Naive thymus-derived CD8-positive, alpha-beta T cell (primary cell): Measurements from ENCODE around the gene ZSCAN22. TPM values are rescaled to one million over a fixed set of nuclear protein-coding genes. Genes with fewer than 3 reads are reported as not detected.

Experiments used
- ATAC-seq, 2 donors: fragments of 150-1000 bp; cut with Tn5 transposase in 1 of 2; sonication (Bioruptor Pico), chemical (Tn5 transposase) in 1 of 2; 1 replicate in 1 of 2; 2 replicates in 1 of 2; pipeline ENCODE4 v1.10.0; 2021; ENCODE audit warnings: mild to moderate bottlenecking in 2 of 2, moderate library complexity in 2 of 2
- POLR2A ChIA-PET: fragments of 350-600 bp; sonication (Branson Sonifier 250); formaldehyde crosslinking; loops from one replicate; lab custom pipeline; 2021; ENCODE audit warnings: antibody characterized with exemption; lab: Charles Lee
- DNase-seq, 10 donors: peaks; one replicate each; pipeline versions ENCODE4 v3.0.0 to v3.0.0-alpha.2; 2020 to 2022
- H3K27ac Mint-ChIP-seq, 10 donors: one replicate each; pipeline ENCODE4 v1.8.0; 2020 to 2022; ENCODE audit warnings: mild to moderate bottlenecking in 10 of 10, mixed read lengths in 10 of 10, moderate library complexity in 4 of 10, inconsistent platforms in 1 of 10
- H3K27me3 Mint-ChIP-seq, 5 donors: one replicate each; pipeline ENCODE4 v1.8.0; 2021 to 2022; ENCODE audit warnings: mixed read lengths in 5 of 5
- H3K36me3 Mint-ChIP-seq, 3 donors: one replicate each; pipeline ENCODE4 v1.8.0; 2020 to 2022; ENCODE audit warnings: mixed read lengths in 3 of 3, mild to moderate bottlenecking in 2 of 3, inconsistent platforms in 1 of 3
- H3K4me1 Mint-ChIP-seq, 4 donors: one replicate each; pipeline ENCODE4 v1.8.0; 2021 to 2022; ENCODE audit warnings: mixed read lengths in 4 of 4
- H3K4me3 Mint-ChIP-seq, 10 donors: one replicate each; pipeline ENCODE4 v1.8.0; 2020 to 2022; ENCODE audit warnings: mild to moderate bottlenecking in 10 of 10, mixed read lengths in 10 of 10, moderate library complexity in 6 of 10, inconsistent platforms in 1 of 10
- H3K9me3 Mint-ChIP-seq, 9 donors: one replicate each; pipeline ENCODE4 v1.8.0; 2020 to 2022; ENCODE audit warnings: mixed read lengths in 9 of 9, mild to moderate bottlenecking in 3 of 9, inconsistent platforms in 1 of 9, moderate library complexity in 1 of 9
- polyA plus RNA-seq, 3 donors: library from polyadenylated mRNA; unstranded; fragments of 300-500 nt; fragmentation: Illumina TruSeq; gene quantifications; one replicate each; pipeline ENCODE4 v1.2.3, GENCODE V29; 2021
- total RNA-seq, 8 experiments: library from RNA in 2 of 8; stranded (reverse) in 2 of 8; gene quantifications; one replicate each; pipeline ENCODE4 v1.2.3 and lab custom pipeline; 2021 to 2026

The ZSCAN22 gene
- 1 to 10 TPM; 4.6 TPM for total RNA-seq
- 1 to 10 TPM in 2 of 3 donors, under 1 TPM in 1; 0.69 to 3.3 (median 1.4) TPM for polyA plus RNA-seq
- 1.5 to 15.6 (median 7.1) reads per million in 6 experiments for total RNA-seq (lab: John Stamatoyannopoulos, UW)

- POLR2A ChIA-PET, result interaction anchor here (0.6 to 2.2 kb wide), 12 partner anchors 20 to 248 kb away, joined by 3 to 16 read pairs (median 5); partner anchors contain the start of genes ERVK3-1, RPS5, ZBTB45 and ZNF497
- Mint-ChIP-seq H3K4me3 (no peak within 1 kb of the TSS), H3K27me3 (no peaks in the 10 kb centered on the region), H3K9me3 (no peaks in the 10 kb centered on the region), H3K4me1 (peaks cover 0 to 14% (median 6%) of the 10 kb centered on the region in 4 donors), H3K36me3 (peaks cover 0 to 3% (median 3%) of the 10 kb centered on the region in 3 donors), H3K27ac (no peak within 1 kb of the TSS)
- peak; percentile 76 to 93 (median 82) for DNase-seq
- peak; percentile 92 to 94 for ATAC-seq
Observed at GRCh38 chr19:58326914-58327726, at the start of gene ZSCAN22. TSS of gene ZSCAN22 (plus strand) at chr19:58326994. CDS start at chr19:58334803, 7,809 bp downstream.

GRCh38 chr19:58277197-58277596, 49.6 kb upstream of the ZSCAN22 start:
- ATAC-seq (no peak), DNase-seq (no peak)
- Mint-ChIP-seq H3K9me3 (peaks cover 0 to 52% (median 7%) of the 10 kb centered on the region in 9 donors), H3K27me3 (no peaks in the 10 kb centered on the region), H3K4me1 (peaks cover 24 to 55% (median 41%) of the 10 kb centered on the region in 4 donors), H3K27ac (peak overlapping the region in 7 of 10 donors; percentile 4 to 80 (median 59)), H3K4me3 (peak overlapping the region; percentile 43 to 99 (median 78)), H3K36me3 (peaks cover 10 to 41% (median 38%) of the 10 kb centered on the region in 3 donors)
- POLR2A ChIA-PET, result interaction anchor here (1.7 to 2.5 kb wide), 3 partner anchors 28 to 94 kb away, joined by 4 to 23 read pairs (median 7); partner anchors contain the start of genes ERVK3-1, ZNF274 and ZNF544

- peak overlapping the region; percentile 91 to 99 (median 96) for H3K27ac Mint-ChIP-seq
- H3K27me3 Mint-ChIP-seq, result no peaks in the 10 kb centered on the region
- H3K36me3 Mint-ChIP-seq, result peaks cover 10 to 35% (median 31%) of the 10 kb centered on the region in 3 donors
- H3K4me3 Mint-ChIP-seq, result peak overlapping the region; percentile 89 to 99 (median 96)
- H3K9me3 Mint-ChIP-seq, result peaks cover 0 to 45% (median 7%) of the 10 kb centered on the region in 9 donors
- POLR2A ChIA-PET, result interaction anchor here (0.6 to 2.5 kb wide), 18 partner anchors 9 to 596 kb away, joined by 3 to 23 read pairs (median 4); partner anchors contain the start of genes ERVK3-1, RPS5, ZBTB45 and ZNF135
- peaks cover 24 to 56% (median 47%) of the 10 kb centered on the region in 4 donors for H3K4me1 Mint-ChIP-seq
- no peak for DNase-seq
- ATAC-seq, result peak; percentile 13 to 17
Observed at GRCh38 chr19:58277748-58278540, 48.9 kb upstream of the ZSCAN22 start.

GRCh38 chr19:58278541-58279041, 48.2 kb upstream of the ZSCAN22 start, which contains the start of gene ZNF8:
TSS of gene ZNF8 (plus strand) at chr19:58278955. CDS start at chr19:58279082, 127 bp downstream.
- Mint-ChIP-seq H3K36me3 (peaks cover 10 to 31% (median 30%) of the 10 kb centered on the region in 3 donors), H3K9me3 (peaks cover 0 to 42% (median 7%) of the 10 kb centered on the region in 9 donors), H3K27me3 (no peaks in the 10 kb centered on the region), H3K4me3 (peak within 1 kb of the TSS; percentile 89 to 99 (median 96)), H3K27ac (peak within 1 kb of the TSS; percentile 91 to 99 (median 96)), H3K4me1 (peaks cover 24 to 58% (median 49%) of the 10 kb centered on the region in 4 donors)
- DNase-seq (peak; percentile 90 to 98 (median 94)), ATAC-seq (peak; percentile 97)
- POLR2A ChIA-PET, result interaction anchor here (0.8 to 2.5 kb wide), 18 partner anchors 9 to 597 kb away, joined by 3 to 23 read pairs (median 4); partner anchors contain the start of genes ERVK3-1, RPS5, ZBTB45 and ZNF135

GRCh38 chr19:58279042-58279924, 47.5 kb upstream of the ZSCAN22 start:
- ATAC-seq (peak in 1 of 2 donors; percentile 4), DNase-seq (peak in 9 of 10 donors; percentile 3 to 66 (median 22))
- peaks cover 6 to 31% (median 29%) of the 10 kb centered on the region in 3 donors for H3K36me3 Mint-ChIP-seq
- peaks cover 0 to 35% (median 5%) of the 10 kb centered on the region in 9 donors for H3K9me3 Mint-ChIP-seq
- H3K4me1 Mint-ChIP-seq, result peaks cover 24 to 59% (median 49%) of the 10 kb centered on the region in 4 donors
- POLR2A ChIA-PET, result interaction anchor here (0.6 to 2.5 kb wide), 22 partner anchors 9 to 297 kb away, joined by 3 to 23 read pairs (median 4); partner anchors contain the start of genes ERVK3-1, RPS5, ZNF135 and ZNF274
- H3K4me3 Mint-ChIP-seq, result peak overlapping the region; percentile 89 to 99 (median 96)
- peak overlapping the region; percentile 91 to 99 (median 96) for H3K27ac Mint-ChIP-seq
- no peaks in the 10 kb centered on the region for H3K27me3 Mint-ChIP-seq

- peak overlapping the region; percentile 91 to 99 (median 96) for H3K27ac Mint-ChIP-seq
- ATAC-seq, result no peak
- peaks cover 0 to 30% (median 3%) of the 10 kb centered on the region in 9 donors for H3K9me3 Mint-ChIP-seq
- no peaks in the 10 kb centered on the region for H3K27me3 Mint-ChIP-seq
- H3K36me3 Mint-ChIP-seq, result peaks cover under 1 to 26% (median 26%) of the 10 kb centered on the region in 3 donors
- DNase-seq, result no peak
- peak overlapping the region; percentile 89 to 99 (median 96) for H3K4me3 Mint-ChIP-seq
- POLR2A ChIA-PET, result interaction anchor here (0.6 to 2.4 kb wide), 11 partner anchors 8 to 296 kb away, joined by 3 to 12 read pairs (median 4); partner anchors contain the start of genes ERVK3-1, ZNF497, ZNF544 and ZSCAN22
- peaks cover 24 to 60% (median 49%) of the 10 kb centered on the region in 4 donors for H3K4me1 Mint-ChIP-seq
Observed at GRCh38 chr19:58279925-58280316, 46.9 kb upstream of the ZSCAN22 start.

- Mint-ChIP-seq H3K4me1 (peaks cover 18 to 41% (median 34%) of the 10 kb centered on the region in 4 donors), H3K4me3 (no peak overlapping the region), H3K36me3 (peaks cover 5 to 50% (median 41%) of the 10 kb centered on the region in 3 donors), H3K27me3 (no peaks in the 10 kb centered on the region), H3K9me3 (peaks cover 0 to 15% (median 0%) of the 10 kb centered on the region in 9 donors), H3K27ac (no peak overlapping the region)
- DNase-seq (no peak), ATAC-seq (no peak)
- POLR2A ChIA-PET, result interaction anchor here (0.8 kb wide), 1 partner anchor 16 kb away, joined by 6 read pairs; no protein-coding TSS in a partner anchor
Observed at GRCh38 chr19:58284199-58284598, 42.6 kb upstream of the ZSCAN22 start.

- Mint-ChIP-seq H3K27me3 (no peaks in the 10 kb centered on the region), H3K9me3 (peaks cover 0 to 64% (median 32%) of the 10 kb centered on the region in 9 donors), H3K36me3 (peaks cover 39 to 91% (median 80%) of the 10 kb centered on the region in 3 donors), H3K4me1 (peaks cover 0 to 4% (median under 1%) of the 10 kb centered on the region in 4 donors), H3K27ac (no peak overlapping the region), H3K4me3 (no peak overlapping the region)
- POLR2A ChIA-PET, result interaction anchor here (1.0 kb wide), 1 partner anchor 109 kb away, joined by 5 read pairs; the partner anchor contains the start of gene ZNF274
- no peak for ATAC-seq
- no peak for DNase-seq
Observed at GRCh38 chr19:58291943-58292342, 34.9 kb upstream of the ZSCAN22 start.

- ATAC-seq, result no peak
- H3K36me3 Mint-ChIP-seq, result peaks cover 39 to 80% (median 79%) of the 10 kb centered on the region in 3 donors
- H3K27ac Mint-ChIP-seq, result no peak overlapping the region
- DNase-seq, result no peak
- peak overlapping the region in 1 of 10 donors; percentile 41 for H3K4me3 Mint-ChIP-seq
- H3K9me3 Mint-ChIP-seq, result peaks cover 0 to 73% (median 32%) of the 10 kb centered on the region in 9 donors
- H3K4me1 Mint-ChIP-seq, result peaks cover 0 to 6% (median under 1%) of the 10 kb centered on the region in 4 donors
- POLR2A ChIA-PET, result no interaction called here
- no peaks in the 10 kb centered on the region for H3K27me3 Mint-ChIP-seq
Observed at GRCh38 chr19:58294743-58295374, 31.9 kb upstream of the ZSCAN22 start.

GRCh38 chr19:58296104-58296503, 30.7 kb upstream of the ZSCAN22 start:
- H3K4me3 Mint-ChIP-seq, result no peak overlapping the region
- POLR2A ChIA-PET, result no interaction called here
- H3K36me3 Mint-ChIP-seq, result peaks cover 38 to 87% (median 79%) of the 10 kb centered on the region in 3 donors
- no peak overlapping the region for H3K27ac Mint-ChIP-seq
- H3K4me1 Mint-ChIP-seq, result peaks cover 0 to 6% (median 5%) of the 10 kb centered on the region in 4 donors
- ATAC-seq, result no peak
- no peaks in the 10 kb centered on the region for H3K27me3 Mint-ChIP-seq
- no peak for DNase-seq
- H3K9me3 Mint-ChIP-seq, result peaks cover 0 to 77% (median 28%) of the 10 kb centered on the region in 9 donors
